K562 (cell line): ENCODE data around the gene ITGAL. TPM values are rescaled to one million over a fixed set of nuclear protein-coding genes. Genes with fewer than 3 reads are reported as not detected.

ENCODE experiments used
- CXXC5 ChIP-seq: fragments of 250-450 bp; sonication (Bioruptor Pico); IDR thresholded peaks from 2 replicates; pipeline ENCODE4 v1.8.0; 2022; ENCODE audit warnings: inconsistent platforms, mild to moderate bottlenecking, moderate library complexity
- EP400 ChIP-seq: fragments of 450-650 bp; IDR thresholded peaks from 2 replicates; pipeline ENCODE4 v1.6.1; 2017; ENCODE audit warnings: antibody characterized with exemption, mild to moderate bottlenecking, moderate library complexity
- FOXA1 ChIP-seq: fragments of 450-650 bp; IDR thresholded peaks from 2 replicates; pipeline ENCODE4 v1.6.1; 2016; ENCODE audit warnings: mild to moderate bottlenecking, borderline replicate concordance
- FOXJ3 ChIP-seq: sonication (generic); formaldehyde crosslinking; IDR thresholded peaks from 2 replicates; pipeline ENCODE4 v1.4.0; 2020; ENCODE audit warnings: mild to moderate bottlenecking, missing genetic modification reagents
- GATAD2A ChIP-seq: fragments of 450-650 bp; IDR thresholded peaks from 2 replicates; pipeline ENCODE4 v1.6.1; 2017
- HDGF ChIP-seq: fragments of 450-650 bp; IDR thresholded peaks from 2 replicates; pipeline ENCODE4 v1.6.1; 2016
- HNRNPK ChIP-seq: fragments of 200-400 bp; formaldehyde crosslinking; IDR thresholded peaks from one replicate; pipeline ENCODE4 v1.6.1; 2018; ENCODE audit warnings: mild to moderate bottlenecking, low read depth, low read length; ENCODE audit not compliant: poor library complexity, severe bottlenecking
- NR2C1 ChIP-seq, 2 experiments: fragments of 450-650 bp; IDR thresholded peaks; 2 replicates each; pipeline ENCODE4 v1.6.1; 2017; ENCODE audit warnings: mild to moderate bottlenecking in 2 of 2, antibody characterized with exemption in 1 of 2, inconsistent platforms in 1 of 2, missing compliant biosample characterization in 1 of 2, missing genetic modification characterization in 1 of 2
- PRPF4 ChIP-seq: fragments of 200-400 bp; formaldehyde crosslinking; IDR thresholded peaks from one replicate; pipeline ENCODE4 v1.6.1; 2017; ENCODE audit warnings: low read length, low read depth, mild to moderate bottlenecking; ENCODE audit not compliant: insufficient read depth, poor library complexity, severe bottlenecking
- PTBP1 ChIP-seq: fragments of 200-400 bp; formaldehyde crosslinking; IDR thresholded peaks from 2 replicates; pipeline ENCODE4 v1.6.1; 2017; ENCODE audit warnings: low read depth, low read length
- RUNX1 ChIP-seq: sonication (generic); IDR thresholded peaks from 2 replicates; pipeline ENCODE4 v1.6.1; 2016; ENCODE audit warnings: antibody characterized with exemption, low read depth
- SMC3 ChIP-seq: conservative IDR thresholded peaks from 2 replicates; pipeline ENCODE4 v1.6.1; 2011; ENCODE audit warnings: low read depth, low read length, improper control_type of control experiment; ENCODE audit not compliant: insufficient read depth
- SUPT5H ChIP-seq: fragments of 450-650 bp; IDR thresholded peaks from 2 replicates; pipeline ENCODE4 v1.6.1; 2016
- U2AF1 ChIP-seq: fragments of 200-400 bp; formaldehyde crosslinking; optimal IDR thresholded peaks from 2 replicates; pipeline ENCODE3; 2017; ENCODE audit warnings: mild to moderate bottlenecking, low read depth, low read length, moderate library complexity
- ZBTB7A ChIP-seq: IDR thresholded peaks from 2 replicates; pipeline ENCODE4 v1.6.1; 2011; ENCODE audit warnings: low read depth, mild to moderate bottlenecking, low read length, moderate library complexity, borderline replicate concordance; ENCODE audit not compliant: control insufficient read depth
- ZNF318 ChIP-seq, 2 experiments: fragments of 450-650 bp; IDR thresholded peaks; 2 replicates each; pipeline ENCODE4 v1.6.1; 2016; ENCODE audit warnings: mild to moderate bottlenecking in 2 of 2, borderline replicate concordance in 1 of 2, low read depth in 1 of 2, moderate library complexity in 1 of 2
- polyA plus RNA-seq, 8 experiments: library from polyadenylated mRNA; depleted of rRNA in 4 of 8; stranded (reverse) in 5 of 8; unstranded in 3 of 8; fragments of >200 nt; fragmentation: Nextera tagmentation in 2 of 8; fragmentation: Illumina TruSeq in 1 of 8; extraction: Ambion mirVana in 2 of 8; extraction: Trizol in 1 of 8; gene quantifications; 2 replicates each; pipeline versions ENCODE4 v1.2.1 to v1.2.3, GENCODE V29; 2011 to 2014; ENCODE audit warnings: inconsistent platforms in 1 of 8, missing spikeins in 1 of 8
- total RNA-seq, 7 experiments: library from RNA; depleted of rRNA in 6 of 7; stranded (reverse); fragments of >200 nt in 6 of 7; fragmentation: Illumina TruSeq in 2 of 7; extraction: Trizol in 2 of 7; gene quantifications; 2 replicates each; pipeline versions ENCODE4 v1.2.1 to v1.2.3, GENCODE V29; 2011 to 2021; ENCODE audit warnings: low replicate concordance in 1 of 7
- TF ChIP-seq, protein P1 (sequence below): sonication (generic); formaldehyde crosslinking; IDR thresholded peaks from 2 replicates; pipeline ENCODE4 v1.9.0; 2022; ENCODE audit warnings: mild to moderate bottlenecking, missing genetic modification reagents
- TF ChIP-seq, protein P2 (sequence below), 2 experiments: fragments of 200-800 bp in 1 of 2; sonication (Bioruptor generic) in 1 of 2; sonication (generic) in 1 of 2; formaldehyde crosslinking in 1 of 2; IDR thresholded peaks in 1 of 2; conservative IDR thresholded peaks in 1 of 2; 2 replicates each; pipeline versions ENCODE4 v1.5.0 to v1.6.1; 2016 to 2020; ENCODE audit warnings: missing compliant biosample characterization in 1 of 2, missing genetic modification characterization in 1 of 2, missing genetic modification reagents in 1 of 2

Gene ITGAL
- total and polyA plus RNA-seq, 9 of the 15 experiments (the other 6 are each of a cell fraction or from before 2014, with no cell fraction given): 0.01 to 0.53 TPM; not detected in 7

- peak; percentile 77 for TF ChIP-seq PRPF4
- TF ChIP-seq, protein P1, sequence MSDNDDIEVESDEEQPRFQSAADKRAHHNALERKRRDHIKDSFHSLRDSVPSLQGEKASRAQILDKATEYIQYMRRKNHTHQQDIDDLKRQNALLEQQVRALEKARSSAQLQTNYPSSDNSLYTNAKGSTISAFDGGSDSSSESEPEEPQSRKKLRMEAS: peak; percentile 73
- TF ChIP-seq EP400: peak; percentile 79; the same call in 1 of the 2 replicates
- TF ChIP-seq SMC3: no peak
- no peak for TF ChIP-seq SUPT5H
- TF ChIP-seq GATAD2A: no peak
- TF ChIP-seq RUNX1: no peak
- no peak for TF ChIP-seq ZNF318 (IDR thresholded peaks at IDR 0.05; ENCODE audit: borderline replicate concordance in 1 of 2, low read depth in 1 of 2)
- peak; percentile 34 for TF ChIP-seq U2AF1
- TF ChIP-seq NR2C1 (IDR thresholded peaks at IDR 0.05): peak; percentile 95
- TF ChIP-seq NR2C1 (tag; IDR thresholded peaks at IDR 0.05): peak; percentile 98
- TF ChIP-seq CXXC5: peak; percentile 96
- TF ChIP-seq, protein P2, sequence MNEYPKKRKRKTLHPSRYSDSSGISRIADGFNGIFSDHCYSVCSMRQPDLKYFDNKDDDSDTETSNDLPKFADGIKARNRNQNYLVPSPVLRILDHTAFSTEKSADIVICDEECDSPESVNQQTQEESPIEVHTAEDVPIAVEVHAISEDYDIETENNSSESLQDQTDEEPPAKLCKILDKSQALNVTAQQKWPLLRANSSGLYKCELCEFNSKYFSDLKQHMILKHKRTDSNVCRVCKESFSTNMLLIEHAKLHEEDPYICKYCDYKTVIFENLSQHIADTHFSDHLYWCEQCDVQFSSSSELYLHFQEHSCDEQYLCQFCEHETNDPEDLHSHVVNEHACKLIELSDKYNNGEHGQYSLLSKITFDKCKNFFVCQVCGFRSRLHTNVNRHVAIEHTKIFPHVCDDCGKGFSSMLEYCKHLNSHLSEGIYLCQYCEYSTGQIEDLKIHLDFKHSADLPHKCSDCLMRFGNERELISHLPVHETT (CRISPR knock-in tag; conservative IDR thresholded peaks at IDR 0.05 in 1 of 2, IDR thresholded peaks at IDR 0.05 in 1 of 2): no peak; a peak in 1 of 4 replicates
- TF ChIP-seq PTBP1: no peak
- TF ChIP-seq HNRNPK: no peak
- TF ChIP-seq FOXA1: no peak
- TF ChIP-seq HDGF: no peak
- peak; percentile 64 for TF ChIP-seq ZBTB7A
- TF ChIP-seq FOXJ3 (CRISPR knock-in tag): no peak
Observed at GRCh38 chr16:30534368-30535105, 62.0 kb downstream of the ITGAL start, which contains the start of gene ZNF747 (continued).
